ENCODE data around the gene APBA1.

The APBA1 gene

GRCh38 chr9:69476797-69477196, 195.4 kb downstream of the APBA1 start:
- no peaks in the 10 kb centered on the region for H3K9me2 ChIP-seq (replicated peaks; ENCODE audit: control insufficient read depth, low read length)
- no peak overlapping the region for H3K27ac ChIP-seq (ENCODE audit: low read depth, low read length)
- TF ChIP-seq EZH2phosphoT487 (IDR thresholded peaks at IDR 0.05; ENCODE audit: borderline replicate concordance, low read length) (no peak), CTCF (IDR thresholded peaks at IDR 0.05; ENCODE audit: low read depth, low read length, poor library complexity, severe bottlenecking) (no peak)
- no peaks in the 10 kb centered on the region for H3K9me3 ChIP-seq (ENCODE audit: control insufficient read depth, insufficient read depth, low read length)
- H4K20me1 ChIP-seq (ENCODE audit: control insufficient read depth, insufficient read depth, low read depth, low read length): no peaks in the 10 kb centered on the region
- no peaks in the 10 kb centered on the region for H3K79me2 ChIP-seq (ENCODE audit: control insufficient read depth, low read length)
- H3K27me3 ChIP-seq (ENCODE audit: control insufficient read depth, low read length): 0 out of 2 replicates have a peak, but pooled peaks cover 3% of the 10 kb centered on the region
- no peaks in the 10 kb centered on the region for H3F3A ChIP-seq (ENCODE audit: control insufficient read depth, insufficient read depth)
- no peaks in the 10 kb centered on the region for H3K36me3 ChIP-seq (ENCODE audit: control insufficient read depth, low read length)
- H3K4me2 ChIP-seq (ENCODE audit: low read length): no peak overlapping the region
- no peaks in the 10 kb centered on the region for H3K4me1 ChIP-seq (ENCODE audit: control insufficient read depth, low read length)
- no peak overlapping the region for H3K4me3 ChIP-seq (ENCODE audit: low read length)

DNA sequence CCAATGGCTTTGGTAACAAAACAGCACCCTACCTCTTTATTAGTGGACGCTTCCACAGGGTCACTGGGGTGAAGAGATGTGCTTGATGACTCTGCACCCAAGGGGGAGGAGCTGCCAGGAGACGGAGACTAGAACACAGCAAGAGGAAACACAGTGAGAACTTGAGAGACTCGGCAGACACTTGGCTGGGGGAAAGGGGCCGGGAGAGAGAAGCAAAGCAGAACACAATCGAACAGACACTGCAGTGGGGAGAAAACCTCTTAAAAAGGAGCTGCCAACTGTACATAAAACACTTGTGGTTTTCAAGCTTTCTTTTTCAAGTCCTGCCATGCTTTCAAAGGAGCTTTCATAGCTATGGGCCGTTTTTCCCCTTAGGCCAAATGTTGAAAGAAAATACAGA, 196.2 kb downstream of the APBA1 start:
- no peaks in the 10 kb centered on the region for H3K79me2 ChIP-seq (ENCODE audit: control insufficient read depth, low read length)
- no peaks in the 10 kb centered on the region for H4K20me1 ChIP-seq (ENCODE audit: control insufficient read depth, insufficient read depth, low read depth, low read length)
- H3K27ac ChIP-seq (ENCODE audit: low read depth, low read length): no peak overlapping the region
- H3F3A ChIP-seq (ENCODE audit: control insufficient read depth, insufficient read depth): no peaks in the 10 kb centered on the region
- H3K9me3 ChIP-seq (ENCODE audit: control insufficient read depth, insufficient read depth, low read length): no peaks in the 10 kb centered on the region
- no peaks in the 10 kb centered on the region for H3K4me1 ChIP-seq (ENCODE audit: control insufficient read depth, low read length)
- H3K27me3 ChIP-seq (ENCODE audit: control insufficient read depth, low read length): peaks cover 3% of the 10 kb centered on the region; the same call in 1 of the 2 replicates
- no peak overlapping the region for H3K4me2 ChIP-seq (ENCODE audit: low read length)
- H3K9me2 ChIP-seq (replicated peaks; ENCODE audit: control insufficient read depth, low read length): no peaks in the 10 kb centered on the region
- no peak for TF ChIP-seq EZH2phosphoT487 (IDR thresholded peaks at IDR 0.05; ENCODE audit: borderline replicate concordance, low read length)
- no peak for TF ChIP-seq CTCF (IDR thresholded peaks at IDR 0.05; ENCODE audit: low read depth, low read length, poor library complexity, severe bottlenecking)
- no peak overlapping the region for H3K4me3 ChIP-seq (ENCODE audit: low read length)
- H3K36me3 ChIP-seq (ENCODE audit: control insufficient read depth, low read length): no peaks in the 10 kb centered on the region

GRCh38 chr9:69474821-69475220, 197.3 kb downstream of the APBA1 start:
- no peak overlapping the region for H3K4me3 ChIP-seq (ENCODE audit: low read length)
- TF ChIP-seq CTCF (IDR thresholded peaks at IDR 0.05; ENCODE audit: low read depth, low read length, poor library complexity, severe bottlenecking): no peak
- TF ChIP-seq EZH2phosphoT487 (IDR thresholded peaks at IDR 0.05; ENCODE audit: borderline replicate concordance, low read length): no peak
- H3K79me2 ChIP-seq (ENCODE audit: control insufficient read depth, low read length): no peaks in the 10 kb centered on the region
- no peaks in the 10 kb centered on the region for H3K4me1 ChIP-seq (ENCODE audit: control insufficient read depth, low read length)
- no peaks in the 10 kb centered on the region for H3F3A ChIP-seq (ENCODE audit: control insufficient read depth, insufficient read depth)
- H3K9me2 ChIP-seq (replicated peaks; ENCODE audit: control insufficient read depth, low read length): no peaks in the 10 kb centered on the region
- no peak overlapping the region for H3K27ac ChIP-seq (ENCODE audit: low read depth, low read length)
- no peaks in the 10 kb centered on the region for H3K9me3 ChIP-seq (ENCODE audit: control insufficient read depth, insufficient read depth, low read length)
- H3K27me3 ChIP-seq (ENCODE audit: control insufficient read depth, low read length): peaks cover 3% of the 10 kb centered on the region; the same call in 1 of the 2 replicates
- H3K4me2 ChIP-seq (ENCODE audit: low read length): no peak overlapping the region
- no peaks in the 10 kb centered on the region for H4K20me1 ChIP-seq (ENCODE audit: control insufficient read depth, insufficient read depth, low read depth, low read length)
- H3K36me3 ChIP-seq (ENCODE audit: control insufficient read depth, low read length): no peaks in the 10 kb centered on the region
